HepG2 (cell line): Measurements from ENCODE around the gene MYO7B. TPM values are rescaled to one million over a fixed set of nuclear protein-coding genes. Genes with fewer than 3 reads are reported as not detected.

Source experiments
- HES4 ChIP-seq: sonication (generic); formaldehyde crosslinking; IDR thresholded peaks from 2 replicates; pipeline ENCODE4 v1.9.0; 2021; ENCODE audit warnings: mild to moderate bottlenecking, missing genetic modification reagents, borderline replicate concordance
- HIVEP1 ChIP-seq: sonication (generic); formaldehyde crosslinking; IDR thresholded peaks from 2 replicates; pipeline ENCODE4 v1.4.0; 2020; ENCODE audit warnings: mild to moderate bottlenecking, missing genetic modification reagents
- JUND ChIP-seq: sonication (generic); formaldehyde crosslinking; IDR thresholded peaks from 2 replicates; pipeline ENCODE4 v1.8.0; 2022; ENCODE audit warnings: mild to moderate bottlenecking, missing genetic modification reagents
- KDM5B ChIP-seq: sonication (generic); formaldehyde crosslinking; IDR thresholded peaks from 2 replicates; pipeline ENCODE4 v1.4.0; 2020; ENCODE audit warnings: missing genetic modification reagents, mild to moderate bottlenecking, borderline replicate concordance
- NRL ChIP-seq: sonication (generic); formaldehyde crosslinking; IDR thresholded peaks from 2 replicates; pipeline ENCODE4 v1.5.0; 2020; ENCODE audit warnings: missing genetic modification reagents, mild to moderate bottlenecking, moderate library complexity, borderline replicate concordance
- SIX1 ChIP-seq: sonication (generic); formaldehyde crosslinking; IDR thresholded peaks from 2 replicates; pipeline ENCODE4 v1.4.0; 2020; ENCODE audit warnings: missing genetic modification reagents, borderline replicate concordance
- SOX6 ChIP-seq, 2 experiments: fragments of 450-650 bp in 1 of 2; sonication (generic) in 1 of 2; formaldehyde crosslinking in 1 of 2; IDR thresholded peaks; 2 replicates each; pipeline versions ENCODE4 v1.4.0 to v1.6.1; 2017 to 2020; ENCODE audit warnings: antibody characterized with exemption in 1 of 2, mild to moderate bottlenecking in 1 of 2, missing genetic modification reagents in 1 of 2
- ZMYM4 ChIP-seq: sonication (generic); formaldehyde crosslinking; IDR thresholded peaks from 2 replicates; pipeline ENCODE4 v1.8.1; 2023; ENCODE audit warnings: mild to moderate bottlenecking, missing genetic modification reagents
- ZNF101 ChIP-seq: sonication (generic); formaldehyde crosslinking; IDR thresholded peaks from 2 replicates; pipeline ENCODE4 v1.4.0; 2020; ENCODE audit warnings: mild to moderate bottlenecking, low read depth, missing genetic modification reagents, borderline replicate concordance
- ZNF343 ChIP-seq: sonication (generic); formaldehyde crosslinking; IDR thresholded peaks from 2 replicates; pipeline ENCODE4 v1.4.0; 2020; ENCODE audit warnings: mild to moderate bottlenecking, missing genetic modification reagents
- ZNF446 ChIP-seq: sonication (generic); formaldehyde crosslinking; IDR thresholded peaks from 2 replicates; pipeline ENCODE4 v1.5.0; 2020; ENCODE audit warnings: mild to moderate bottlenecking, missing genetic modification reagents
- ZNF614 ChIP-seq: IDR thresholded peaks from 2 replicates; pipeline ENCODE4 v1.6.1; 2018; ENCODE audit warnings: missing biosample characterization, missing genetic modification reagents, inconsistent platforms, borderline replicate concordance
- ZNF776 ChIP-seq: sonication (generic); formaldehyde crosslinking; IDR thresholded peaks from 2 replicates; pipeline ENCODE4 v1.4.0; 2020; ENCODE audit warnings: mild to moderate bottlenecking, missing genetic modification reagents
- ZNF883 ChIP-seq: sonication (generic); formaldehyde crosslinking; IDR thresholded peaks from 2 replicates; pipeline ENCODE4 v1.5.1; 2020; ENCODE audit warnings: mild to moderate bottlenecking, missing genetic modification reagents; ENCODE audit errors: not compliant biosample characterization
- polyA plus RNA-seq, 8 experiments: library from polyadenylated mRNA; depleted of rRNA in 3 of 8; stranded (reverse) in 7 of 8; unstranded in 1 of 8; fragments of >200 nt; fragmentation: Illumina TruSeq in 4 of 8; extraction: Trizol in 4 of 8; gene quantifications; 2 replicates each; pipeline versions ENCODE4 v1.2.1 to v1.2.3, GENCODE V29; 2011 to 2016; ENCODE audit warnings: low read depth in 4 of 8, missing spikeins in 1 of 8, mixed read lengths in 1 of 8; ENCODE audit not compliant: insufficient read depth in 1 of 8
- total RNA-seq, 5 experiments: library from RNA; depleted of rRNA; stranded (reverse); fragments of >200 nt; fragmentation: Illumina TruSeq; extraction: Trizol; gene quantifications; 2 replicates each; pipeline ENCODE4 v1.2.3, GENCODE V29; 2016; ENCODE audit warnings: low read depth in 1 of 5
- TF ChIP-seq, protein P1 (sequence below): sonication (generic); formaldehyde crosslinking; IDR thresholded peaks from 2 replicates; pipeline ENCODE4 v1.4.0; 2020; ENCODE audit warnings: mild to moderate bottlenecking, missing genetic modification reagents
- TF ChIP-seq, protein P2 (sequence below): IDR thresholded peaks from 2 replicates; pipeline ENCODE4 v1.6.1; 2016; ENCODE audit warnings: missing compliant biosample characterization, missing genetic modification reagents, borderline replicate concordance
- TF ChIP-seq, protein P3 (sequence below): sonication (generic); formaldehyde crosslinking; IDR thresholded peaks from 2 replicates; pipeline ENCODE4 v1.9.0; 2022; ENCODE audit warnings: missing genetic modification reagents, mild to moderate bottlenecking, borderline replicate concordance
- TF ChIP-seq, protein P4 (sequence below): sonication (generic); formaldehyde crosslinking; IDR thresholded peaks from 2 replicates; pipeline ENCODE4 v1.5.0; 2020; ENCODE audit warnings: mild to moderate bottlenecking, missing genetic modification reagents

The MYO7B gene
- total and polyA plus RNA-seq, 2 of the 13 experiments (the other 11 are each of a cell fraction or from before 2014, with no cell fraction given): not detected

DNA sequence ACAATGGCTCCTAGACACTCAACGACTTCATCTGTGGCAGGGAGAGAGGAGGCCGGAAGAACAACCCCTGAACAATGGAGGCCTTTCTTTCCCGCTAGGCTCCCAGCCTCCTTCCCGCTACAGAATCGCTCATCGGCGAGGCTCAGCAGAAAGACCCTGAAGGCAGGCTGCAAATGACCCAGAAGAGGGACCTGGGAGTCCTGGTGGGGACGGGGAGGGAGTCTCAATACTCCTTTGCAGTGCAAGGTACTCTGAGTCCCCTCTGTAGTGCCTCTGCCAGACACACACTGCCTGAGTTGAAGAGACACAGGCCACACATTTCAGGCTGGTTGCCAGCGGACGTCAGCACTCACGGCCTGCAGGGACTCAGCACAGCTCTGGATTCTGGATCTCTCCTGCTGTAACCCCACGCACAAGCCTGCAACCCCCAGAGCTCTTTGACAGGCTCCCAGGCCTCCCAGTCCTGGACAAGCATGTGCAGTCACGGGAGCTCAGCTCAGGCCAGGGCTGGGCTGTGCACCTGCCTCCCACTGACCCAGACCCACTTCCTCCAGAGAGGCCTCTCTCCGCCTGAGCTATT lies 116.6 kb downstream of the MYO7B start (continued):
- peak; percentile 68; the same call in 1 of the 2 replicates for TF ChIP-seq ZNF776 (CRISPR knock-in tag)
- TF ChIP-seq ZNF101 (CRISPR knock-in tag): no peak
- peak; percentile 23; the same call in 1 of the 2 replicates for TF ChIP-seq HIVEP1 (CRISPR knock-in tag)
- TF ChIP-seq HES4 (CRISPR knock-in tag): 0 out of 2 replicates have a peak, but pooled peaks have one; percentile 72
- TF ChIP-seq ZMYM4 (CRISPR knock-in tag): 0 out of 2 replicates have a peak, but pooled peaks have one; percentile 18
- 0 out of 2 replicates have a peak, but pooled peaks have one; percentile 72 for TF ChIP-seq ZNF446 (CRISPR knock-in tag)
- TF ChIP-seq ZNF614 (CRISPR knock-in tag): 0 out of 2 replicates have a peak, but pooled peaks have one; percentile 22
- TF ChIP-seq KDM5B: peak; percentile 36; the same call in 1 of the 2 replicates
- TF ChIP-seq ZNF883: peak; percentile 12
- no peak for TF ChIP-seq SIX1
- TF ChIP-seq SOX6 (IDR thresholded peaks at IDR 0.05): no peak
- TF ChIP-seq SOX6 (CRISPR knock-in tag; IDR thresholded peaks at IDR 0.05): peak; percentile 52
- no peak for TF ChIP-seq NRL
- TF ChIP-seq, protein P1, sequence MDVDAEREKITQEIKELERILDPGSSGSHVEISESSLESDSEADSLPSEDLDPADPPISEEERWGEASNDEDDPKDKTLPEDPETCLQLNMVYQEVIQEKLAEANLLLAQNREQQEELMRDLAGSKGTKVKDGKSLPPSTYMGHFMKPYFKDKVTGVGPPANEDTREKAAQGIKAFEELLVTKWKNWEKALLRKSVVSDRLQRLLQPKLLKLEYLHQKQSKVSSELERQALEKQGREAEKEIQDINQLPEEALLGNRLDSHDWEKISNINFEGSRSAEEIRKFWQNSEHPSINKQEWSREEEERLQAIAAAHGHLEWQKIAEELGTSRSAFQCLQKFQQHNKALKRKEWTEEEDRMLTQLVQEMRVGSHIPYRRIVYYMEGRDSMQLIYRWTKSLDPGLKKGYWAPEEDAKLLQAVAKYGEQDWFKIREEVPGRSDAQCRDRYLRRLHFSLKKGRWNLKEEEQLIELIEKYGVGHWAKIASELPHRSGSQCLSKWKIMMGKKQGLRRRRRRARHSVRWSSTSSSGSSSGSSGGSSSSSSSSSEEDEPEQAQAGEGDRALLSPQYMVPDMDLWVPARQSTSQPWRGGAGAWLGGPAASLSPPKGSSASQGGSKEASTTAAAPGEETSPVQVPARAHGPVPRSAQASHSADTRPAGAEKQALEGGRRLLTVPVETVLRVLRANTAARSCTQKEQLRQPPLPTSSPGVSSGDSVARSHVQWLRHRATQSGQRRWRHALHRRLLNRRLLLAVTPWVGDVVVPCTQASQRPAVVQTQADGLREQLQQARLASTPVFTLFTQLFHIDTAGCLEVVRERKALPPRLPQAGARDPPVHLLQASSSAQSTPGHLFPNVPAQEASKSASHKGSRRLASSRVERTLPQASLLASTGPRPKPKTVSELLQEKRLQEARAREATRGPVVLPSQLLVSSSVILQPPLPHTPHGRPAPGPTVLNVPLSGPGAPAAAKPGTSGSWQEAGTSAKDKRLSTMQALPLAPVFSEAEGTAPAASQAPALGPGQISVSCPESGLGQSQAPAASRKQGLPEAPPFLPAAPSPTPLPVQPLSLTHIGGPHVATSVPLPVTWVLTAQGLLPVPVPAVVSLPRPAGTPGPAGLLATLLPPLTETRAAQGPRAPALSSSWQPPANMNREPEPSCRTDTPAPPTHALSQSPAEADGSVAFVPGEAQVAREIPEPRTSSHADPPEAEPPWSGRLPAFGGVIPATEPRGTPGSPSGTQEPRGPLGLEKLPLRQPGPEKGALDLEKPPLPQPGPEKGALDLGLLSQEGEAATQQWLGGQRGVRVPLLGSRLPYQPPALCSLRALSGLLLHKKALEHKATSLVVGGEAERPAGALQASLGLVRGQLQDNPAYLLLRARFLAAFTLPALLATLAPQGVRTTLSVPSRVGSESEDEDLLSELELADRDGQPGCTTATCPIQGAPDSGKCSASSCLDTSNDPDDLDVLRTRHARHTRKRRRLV: 0 out of 2 replicates have a peak, but pooled peaks have one; percentile 36
- TF ChIP-seq ZNF343 (CRISPR knock-in tag): no peak
- TF ChIP-seq, protein P2, sequence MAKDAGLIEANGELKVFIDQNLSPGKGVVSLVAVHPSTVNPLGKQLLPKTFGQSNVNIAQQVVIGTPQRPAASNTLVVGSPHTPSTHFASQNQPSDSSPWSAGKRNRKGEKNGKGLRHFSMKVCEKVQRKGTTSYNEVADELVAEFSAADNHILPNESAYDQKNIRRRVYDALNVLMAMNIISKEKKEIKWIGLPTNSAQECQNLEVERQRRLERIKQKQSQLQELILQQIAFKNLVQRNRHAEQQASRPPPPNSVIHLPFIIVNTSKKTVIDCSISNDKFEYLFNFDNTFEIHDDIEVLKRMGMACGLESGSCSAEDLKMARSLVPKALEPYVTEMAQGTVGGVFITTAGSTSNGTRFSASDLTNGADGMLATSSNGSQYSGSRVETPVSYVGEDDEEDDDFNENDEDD: peak; percentile 72; the same call in 1 of the 2 replicates
- TF ChIP-seq, protein P3, sequence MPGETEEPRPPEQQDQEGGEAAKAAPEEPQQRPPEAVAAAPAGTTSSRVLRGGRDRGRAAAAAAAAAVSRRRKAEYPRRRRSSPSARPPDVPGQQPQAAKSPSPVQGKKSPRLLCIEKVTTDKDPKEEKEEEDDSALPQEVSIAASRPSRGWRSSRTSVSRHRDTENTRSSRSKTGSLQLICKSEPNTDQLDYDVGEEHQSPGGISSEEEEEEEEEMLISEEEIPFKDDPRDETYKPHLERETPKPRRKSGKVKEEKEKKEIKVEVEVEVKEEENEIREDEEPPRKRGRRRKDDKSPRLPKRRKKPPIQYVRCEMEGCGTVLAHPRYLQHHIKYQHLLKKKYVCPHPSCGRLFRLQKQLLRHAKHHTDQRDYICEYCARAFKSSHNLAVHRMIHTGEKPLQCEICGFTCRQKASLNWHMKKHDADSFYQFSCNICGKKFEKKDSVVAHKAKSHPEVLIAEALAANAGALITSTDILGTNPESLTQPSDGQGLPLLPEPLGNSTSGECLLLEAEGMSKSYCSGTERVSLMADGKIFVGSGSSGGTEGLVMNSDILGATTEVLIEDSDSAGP (CRISPR knock-in tag): peak; percentile 54; the same call in 1 of the 2 replicates
- TF ChIP-seq JUND (CRISPR knock-in tag): no peak
- TF ChIP-seq, protein P4, sequence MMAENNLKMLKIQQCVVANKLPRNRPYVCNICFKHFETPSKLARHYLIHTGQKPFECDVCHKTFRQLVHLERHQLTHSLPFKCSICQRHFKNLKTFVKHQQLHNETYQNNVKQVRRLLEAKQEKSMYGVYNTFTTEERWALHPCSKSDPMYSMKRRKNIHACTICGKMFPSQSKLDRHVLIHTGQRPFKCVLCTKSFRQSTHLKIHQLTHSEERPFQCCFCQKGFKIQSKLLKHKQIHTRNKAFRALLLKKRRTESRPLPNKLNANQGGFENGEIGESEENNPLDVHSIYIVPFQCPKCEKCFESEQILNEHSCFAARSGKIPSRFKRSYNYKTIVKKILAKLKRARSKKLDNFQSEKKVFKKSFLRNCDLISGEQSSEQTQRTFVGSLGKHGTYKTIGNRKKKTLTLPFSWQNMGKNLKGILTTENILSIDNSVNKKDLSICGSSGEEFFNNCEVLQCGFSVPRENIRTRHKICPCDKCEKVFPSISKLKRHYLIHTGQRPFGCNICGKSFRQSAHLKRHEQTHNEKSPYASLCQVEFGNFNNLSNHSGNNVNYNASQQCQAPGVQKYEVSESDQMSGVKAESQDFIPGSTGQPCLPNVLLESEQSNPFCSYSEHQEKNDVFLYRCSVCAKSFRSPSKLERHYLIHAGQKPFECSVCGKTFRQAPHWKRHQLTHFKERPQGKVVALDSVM (CRISPR knock-in tag): peak; percentile 87
